IPS DF 4.7 (cell line): Measurements from ENCODE around the gene TTLL6.
"Not testable (repeated sequence)": the region's sequence is repeated elsewhere in the genome, so short reads cannot be mapped to it uniquely, and the experiment has no call there.

Experiments used
- DNase-seq: peaks from one replicate; pipeline ENCODE4 v3.0.0-alpha.2; 2013; ENCODE audit warnings: low spot score; ENCODE audit errors: extremely low read depth

Gene TTLL6

GRCh38 chr17:48816438-48816773 lies 623 bp downstream of the TTLL6 start:
- DNase-seq = no peak

- DNase-seq = no peak
Observed at GRCh38 chr17:48815311-48815710, 1.7 kb downstream of the TTLL6 start.

GRCh38 chr17:48814504-48814903 lies 2.5 kb downstream of the TTLL6 start:
- no peak for DNase-seq

GRCh38 chr17:48812001-48812400 lies 5.0 kb downstream of the TTLL6 start:
- no peak for DNase-seq

- no peak for DNase-seq
Observed at GRCh38 chr17:48809182-48809581, 7.8 kb downstream of the TTLL6 start.

- peak; percentile 53 for DNase-seq
Observed at GRCh38 chr17:48804936-48805411, 12.1 kb downstream of the TTLL6 start.

- no peak for DNase-seq
Observed at GRCh38 chr17:48800626-48801217, 16.3 kb downstream of the TTLL6 start.

GRCh38 chr17:48799069-48799723 lies 17.8 kb downstream of the TTLL6 start:
- no peak for DNase-seq

- DNase-seq = not testable (repeated sequence)
Observed at GRCh38 chr17:48796163-48796522, 20.9 kb downstream of the TTLL6 start.

- DNase-seq = no peak
Observed at GRCh38 chr17:48795444-48796162, 21.4 kb downstream of the TTLL6 start.

GRCh38 chr17:48792033-48792798 lies 24.8 kb downstream of the TTLL6 start:
- DNase-seq = no peak

- peak; percentile 56 for DNase-seq
Observed at GRCh38 chr17:48791128-48792032, 25.6 kb downstream of the TTLL6 start.

- DNase-seq = no peak
Observed at GRCh38 chr17:48790607-48791127, 26.4 kb downstream of the TTLL6 start.

- DNase-seq = no peak
Observed at GRCh38 chr17:48787828-48788227, 29.2 kb downstream of the TTLL6 start.

GRCh38 chr17:48779421-48779820 lies 37.6 kb downstream of the TTLL6 start:
- DNase-seq = no peak

GRCh38 chr17:48776602-48777001 lies 40.4 kb downstream of the TTLL6 start:
- DNase-seq = no peak

GRCh38 chr17:48773245-48773644 lies 43.8 kb downstream of the TTLL6 start:
- DNase-seq = no peak

- DNase-seq = no peak
Observed at GRCh38 chr17:48770954-48771353, 46.1 kb downstream of the TTLL6 start.

- DNase-seq = no peak
Observed at GRCh38 chr17:48769009-48769675, 47.9 kb downstream of the TTLL6 start.

- DNase-seq = no peak
Observed at GRCh38 chr17:48767263-48767774, 49.7 kb downstream of the TTLL6 start.
